Keratinocyte (primary cell): Measurements from ENCODE around the gene EME1. TPM values are rescaled to one million over a fixed set of nuclear protein-coding genes. Genes with fewer than 3 reads are reported as not detected.

ENCODE experiments used
- DNase-seq: peaks from one replicate; pipeline ENCODE4 v3.0.0-alpha.2; 2011; ENCODE audit warnings: low read depth, missing footprints, low spot score
- FAIRE-seq: peaks from 2 replicates; lab custom pipeline; 2011; peaks lifted over from hg19 to GRCh38; lab: Jason Lieb, UNC
- H2AFZ ChIP-seq: 2 replicates; pipeline ENCODE4 v1.6.0; 2012; ENCODE audit warnings: low read length, control low read depth, inconsistent platforms; ENCODE audit not compliant: control insufficient read depth
- H3K27ac ChIP-seq: 2 replicates; pipeline ENCODE4 v1.5.1; 2011; ENCODE audit warnings: low read length; ENCODE audit not compliant: control insufficient read depth, insufficient read depth
- H3K27me3 ChIP-seq: 3 replicates; pipeline ENCODE4 v1.6.0; 2011; ENCODE audit warnings: low read length; ENCODE audit not compliant: control insufficient read depth, insufficient read depth; ENCODE audit errors: extremely low read depth
- H3K36me3 ChIP-seq, 2 experiments: 2 replicates in 1 of 2; 3 replicates in 1 of 2; pipeline ENCODE4 v1.5.1; 2011; ENCODE audit warnings: low read length in 2 of 2, mild to moderate bottlenecking in 1 of 2; ENCODE audit not compliant: control insufficient read depth in 2 of 2, insufficient read depth in 2 of 2; ENCODE audit errors: extremely low read depth in 1 of 2
- H3K4me1 ChIP-seq: 3 replicates; pipeline ENCODE4 v1.5.1; 2011; ENCODE audit warnings: low read length; ENCODE audit not compliant: control insufficient read depth, insufficient read depth; ENCODE audit errors: extremely low read depth
- H3K4me2 ChIP-seq: 3 replicates; pipeline ENCODE4 v1.6.0; 2011; ENCODE audit warnings: low read depth, low read length; ENCODE audit not compliant: control insufficient read depth, insufficient read depth; ENCODE audit errors: extremely low read depth
- H3K4me3 ChIP-seq, 3 experiments: fragments of 200-600 bp in 1 of 3; sonication (generic) in 1 of 3; 2 replicates in 2 of 3; 3 replicates in 1 of 3; pipeline ENCODE4 v1.5.1; 2011 to 2016; ENCODE audit warnings: low read length in 3 of 3, mild to moderate bottlenecking in 3 of 3, control low read depth in 2 of 3, inconsistent platforms in 1 of 3, low read depth in 1 of 3, mixed read lengths in 1 of 3, mixed run types in 1 of 3, moderate library complexity in 1 of 3; ENCODE audit not compliant: control insufficient read depth in 2 of 3, insufficient read depth in 2 of 3; ENCODE audit errors: extremely low read depth in 1 of 3
- H3K79me2 ChIP-seq: 2 replicates; pipeline ENCODE4 v1.6.0; 2012; ENCODE audit warnings: low read length; ENCODE audit not compliant: control insufficient read depth, insufficient read depth
- H3K9ac ChIP-seq: 3 replicates; pipeline ENCODE4 v1.6.0; 2011; ENCODE audit warnings: low read length; ENCODE audit not compliant: control insufficient read depth, insufficient read depth; ENCODE audit errors: extremely low read depth
- H3K9me1 ChIP-seq: 3 replicates; pipeline ENCODE4 v1.6.0; 2011; ENCODE audit warnings: low read length; ENCODE audit not compliant: control insufficient read depth, insufficient read depth; ENCODE audit errors: extremely low read depth
- H3K9me3 ChIP-seq: 2 replicates; pipeline ENCODE4 v1.5.1; 2012; ENCODE audit warnings: low read depth, low read length; ENCODE audit not compliant: control insufficient read depth
- H4K20me1 ChIP-seq: 3 replicates; pipeline ENCODE4 v1.6.0; 2011; ENCODE audit warnings: low read length; ENCODE audit not compliant: control insufficient read depth, insufficient read depth; ENCODE audit errors: extremely low read depth
- EZH2 ChIP-seq: IDR thresholded peaks from one replicate; pipeline ENCODE4 v1.6.1; 2012; ENCODE audit warnings: inconsistent platforms, mild to moderate bottlenecking, low read length, moderate library complexity
- dilution Hi-C: fragments of 300-500 bp; cut with MboI; formaldehyde crosslinking; loops from one replicate; pipeline ENCODE4 v1.7.0; 2020; ENCODE audit warnings: low sequenced_read_pairs; ENCODE audit not compliant: extremely low pct_ligation_motif_present
- polyA plus RNA-seq, 5 experiments: library from polyadenylated mRNA; depleted of rRNA in 3 of 5; stranded (reverse) in 3 of 5; stranded (forward) in 1 of 5; unstranded in 1 of 5; fragments of >200 nt; gene quantifications; 1 replicate in 1 of 5; 2 replicates in 3 of 5; 3 replicates in 1 of 5; pipeline versions ENCODE4 v1.2.1 to v1.2.3, GENCODE V29; 2011 to 2012; ENCODE audit warnings: missing spikeins in 2 of 5, low read depth in 1 of 5, low replicate concordance in 1 of 5
- TF ChIP-seq, protein P1 (sequence below), 3 experiments: IDR thresholded peaks in 1 of 3; conservative IDR thresholded peaks in 1 of 3; optimal IDR thresholded peaks in 1 of 3; 2 replicates in 2 of 3; 3 replicates in 1 of 3; pipeline versions ENCODE3 to v1.5.1; 2011; ENCODE audit warnings: low read length in 3 of 3, mild to moderate bottlenecking in 3 of 3, moderate library complexity in 2 of 3, control low read depth in 1 of 3, inconsistent platforms in 1 of 3; ENCODE audit not compliant: insufficient read depth in 2 of 3; ENCODE audit errors: extremely low read depth in 1 of 3

EME1 gene
- polyA plus RNA-seq, 1 donor (not counting 4 experiments of a cell fraction or from before 2014, with no cell fraction given), result 4.7 TPM

- no peak for TF ChIP-seq EZH2
- TF ChIP-seq, protein P1, sequence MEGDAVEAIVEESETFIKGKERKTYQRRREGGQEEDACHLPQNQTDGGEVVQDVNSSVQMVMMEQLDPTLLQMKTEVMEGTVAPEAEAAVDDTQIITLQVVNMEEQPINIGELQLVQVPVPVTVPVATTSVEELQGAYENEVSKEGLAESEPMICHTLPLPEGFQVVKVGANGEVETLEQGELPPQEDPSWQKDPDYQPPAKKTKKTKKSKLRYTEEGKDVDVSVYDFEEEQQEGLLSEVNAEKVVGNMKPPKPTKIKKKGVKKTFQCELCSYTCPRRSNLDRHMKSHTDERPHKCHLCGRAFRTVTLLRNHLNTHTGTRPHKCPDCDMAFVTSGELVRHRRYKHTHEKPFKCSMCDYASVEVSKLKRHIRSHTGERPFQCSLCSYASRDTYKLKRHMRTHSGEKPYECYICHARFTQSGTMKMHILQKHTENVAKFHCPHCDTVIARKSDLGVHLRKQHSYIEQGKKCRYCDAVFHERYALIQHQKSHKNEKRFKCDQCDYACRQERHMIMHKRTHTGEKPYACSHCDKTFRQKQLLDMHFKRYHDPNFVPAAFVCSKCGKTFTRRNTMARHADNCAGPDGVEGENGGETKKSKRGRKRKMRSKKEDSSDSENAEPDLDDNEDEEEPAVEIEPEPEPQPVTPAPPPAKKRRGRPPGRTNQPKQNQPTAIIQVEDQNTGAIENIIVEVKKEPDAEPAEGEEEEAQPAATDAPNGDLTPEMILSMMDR (optimal IDR thresholded peaks at IDR 0.05 in 1 of 3, IDR thresholded peaks at IDR 0.05 in 1 of 3, conservative IDR thresholded peaks at IDR 0.05 in 1 of 3; ENCODE audit: extremely low read depth in 1 of 3, insufficient read depth in 2 of 3, low read length in 3 of 3), result no peak
- Histone ChIP-seq H3K4me3 (peak overlapping the region in 1 of 3 experiments; percentile 90), H3K4me1 (peaks cover 31% of the 10 kb centered on the region), H3K9ac (no peak overlapping the region), H3K27me3 (no peaks in the 10 kb centered on the region), H3K36me3 (peaks cover 2 to 3% of the 10 kb centered on the region in 2 experiments), H4K20me1 (no peaks in the 10 kb centered on the region), H3K9me1 (peaks cover 2% of the 10 kb centered on the region), H3K4me2 (peak overlapping the region; percentile 99), H2AFZ (no peak overlapping the region), H3K79me2 (peaks cover 35% of the 10 kb centered on the region), H3K9me3 (no peaks in the 10 kb centered on the region), H3K27ac (no peak overlapping the region)
- dilution Hi-C loops, result no loop called here
- FAIRE-seq, result no peak
- no peak for DNase-seq
Observed at GRCh38 chr17:50347894-50348291, 25.1 kb upstream of the EME1 start.

- no peak overlapping the region for H3K9ac ChIP-seq
- H4K20me1 ChIP-seq, result no peaks in the 10 kb centered on the region
- dilution Hi-C loops, result no loop called here
- no peak overlapping the region for H2AFZ ChIP-seq
- H3K27me3 ChIP-seq, result no peaks in the 10 kb centered on the region
- H3K4me1 ChIP-seq, result peaks cover 31% of the 10 kb centered on the region
- FAIRE-seq (peak; percentile 94), DNase-seq (no peak)
- peaks cover 35% of the 10 kb centered on the region for H3K79me2 ChIP-seq
- H3K27ac ChIP-seq, result no peak overlapping the region
- H3K4me3 ChIP-seq, result no peak overlapping the region
- H3K9me3 ChIP-seq, result no peaks in the 10 kb centered on the region
- peaks cover 2% of the 10 kb centered on the region for H3K9me1 ChIP-seq
- TF ChIP-seq EZH2, result no peak
- TF ChIP-seq, protein P1 (optimal IDR thresholded peaks at IDR 0.05 in 1 of 3, IDR thresholded peaks at IDR 0.05 in 1 of 3, conservative IDR thresholded peaks at IDR 0.05 in 1 of 3; ENCODE audit: extremely low read depth in 1 of 3, insufficient read depth in 2 of 3, low read length in 3 of 3), result no peak
- peaks cover 2 to 3% of the 10 kb centered on the region in 2 experiments for H3K36me3 ChIP-seq
- H3K4me2 ChIP-seq, result peak overlapping the region; percentile 99
Observed at GRCh38 chr17:50348522-50349242, 24.3 kb upstream of the EME1 start.
